ENCODE data around the gene GATAD1. TPM values are rescaled to one million over a fixed set of nuclear protein-coding genes. Genes with fewer than 3 reads are reported as not detected.

The GATAD1 gene
- total RNA-seq (ENCODE audit: low replicate concordance), result 13.0 and 16.5 TPM in 2 replicates

GRCh38 chr7:92447345-92448204, at the start of gene GATAD1:
TSS of gene GATAD1 (plus strand) at chr7:92447482. CDS start at chr7:92447730, 248 bp downstream.

DNA sequence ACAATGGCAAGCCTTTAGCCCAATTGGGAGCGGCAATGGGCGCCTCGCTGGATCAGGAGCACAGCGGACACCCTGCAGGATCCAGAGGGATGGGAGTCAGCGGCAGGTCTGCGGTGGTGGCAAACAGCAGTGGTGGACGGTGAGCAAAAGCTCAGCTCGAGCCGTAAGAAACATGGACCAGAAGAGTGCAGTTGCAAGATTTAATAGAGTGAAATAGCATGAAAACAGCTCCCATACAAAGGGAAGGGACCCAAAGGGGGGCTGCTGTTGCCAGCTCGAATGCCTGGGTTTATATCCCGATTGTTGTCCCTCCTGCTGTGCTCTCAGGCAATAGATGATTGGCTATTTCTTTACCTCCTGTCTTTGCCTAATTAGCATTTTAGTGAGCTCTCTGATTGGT, 30.4 kb downstream of the GATAD1 start, which contains the start of gene ERVW-1:
TSS of gene ERVW-1 (minus strand) at position 266 of the 400 bp plus-strand sequence. CDS start 7,565 bp downstream, outside the sequence.

Other genes starting within 250 kb of the GATAD1 start
- 23.4 and 27.9 TPM in 2 replicates for gene KRIT1, start 201.6 kb upstream of the GATAD1 start, total RNA-seq (ENCODE audit: low replicate concordance)
- gene ANKIB1, start 201.5 kb upstream of the GATAD1 start, total RNA-seq (ENCODE audit: low replicate concordance), result 52.1 and 54.3 TPM in 2 replicates
- gene ERVW-1, start 30.5 kb downstream of the GATAD1 start, total RNA-seq (ENCODE audit: low replicate concordance), result not detected in 2 replicates
- 10.1 and 12.8 TPM in 2 replicates for gene PEX1, start 81.0 kb downstream of the GATAD1 start, total RNA-seq (ENCODE audit: low replicate concordance)
- gene RBM48, start 81.3 kb downstream of the GATAD1 start, total RNA-seq (ENCODE audit: low replicate concordance), result 7.7 and 12.9 TPM in 2 replicates
- 9.5 and 9.8 TPM in 2 replicates for gene FAM133B, start 142.9 kb downstream of the GATAD1 start, total RNA-seq (ENCODE audit: low replicate concordance)

Data from smooth muscle cell of the coronary artery (primary cell).